NK-92 (cell line): ENCODE measurements around the gene TSPAN11.
"Not testable (repeated sequence)": the region's sequence is repeated elsewhere in the genome, so short reads cannot be mapped to it uniquely, and the experiment has no call there.

Experiments
- DNase-seq: peaks from one replicate; lab custom pipeline; 2025; ENCODE audit not compliant: unreplicated experiment; lab: John Stamatoyannopoulos, UW

Gene TSPAN11

GRCh38 chr12:31017535-31017934, 91.0 kb downstream of the TSPAN11 start:
- DNase-seq: no peak

- DNase-seq: no peak
Observed at GRCh38 chr12:31018106-31018789, 91.7 kb downstream of the TSPAN11 start.

DNA sequence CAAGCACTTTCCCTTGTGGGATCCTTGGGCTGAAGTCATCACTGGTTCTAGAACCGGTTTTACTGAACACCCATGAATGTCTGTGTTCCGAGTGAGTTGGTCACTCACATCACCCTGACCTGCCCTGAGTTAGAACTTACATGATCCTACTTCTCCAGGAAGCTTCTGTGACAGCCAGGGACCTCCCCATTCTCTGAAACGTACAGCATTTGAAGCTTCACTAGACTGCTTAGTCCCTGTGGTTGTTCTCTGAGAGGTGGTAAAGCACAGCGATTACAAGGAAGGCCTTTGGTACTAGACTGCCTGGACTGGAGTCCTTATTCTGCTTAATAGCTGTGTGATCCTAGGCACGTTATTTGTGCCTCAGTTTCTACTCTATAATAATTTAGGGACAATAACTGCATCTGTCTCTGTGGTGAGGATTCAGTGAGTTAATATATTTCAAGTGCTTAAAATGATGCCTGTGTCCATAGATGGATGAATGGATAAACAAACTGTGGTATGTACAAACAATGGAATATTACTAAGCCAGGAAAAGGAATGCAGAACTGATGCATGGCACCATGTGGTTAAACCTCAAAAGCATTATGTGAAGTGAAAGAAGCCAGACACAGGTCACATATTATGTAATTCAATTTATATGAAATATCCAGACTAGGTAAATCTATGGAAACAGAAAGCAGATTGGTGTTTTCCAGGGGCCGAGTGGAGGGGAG, 92.4 kb downstream of the TSPAN11 start:
- DNase-seq: no peak

GRCh38 chr12:31019561-31019960, 93.0 kb downstream of the TSPAN11 start:
- no peak for DNase-seq

DNA sequence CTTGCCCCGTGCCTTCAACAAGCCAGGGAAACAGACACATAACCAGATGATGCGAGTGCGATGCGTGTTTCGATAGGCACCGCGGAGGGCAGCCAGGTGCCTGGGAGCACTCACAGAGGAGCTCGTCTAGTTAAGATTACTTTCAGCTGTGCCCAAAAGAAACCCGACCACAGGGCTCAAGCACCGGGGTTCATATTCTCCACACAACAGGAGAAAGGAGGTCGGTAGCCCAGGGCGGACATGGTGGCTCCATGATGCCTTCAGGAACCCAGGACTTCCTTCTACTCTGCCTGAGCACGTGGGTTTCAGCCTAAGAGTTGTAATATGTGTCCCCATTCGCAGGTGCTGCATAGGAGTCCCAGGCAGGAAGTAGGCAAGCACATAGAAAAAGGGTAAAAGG, 93.4 kb downstream of the TSPAN11 start:
- no peak for DNase-seq

DNA sequence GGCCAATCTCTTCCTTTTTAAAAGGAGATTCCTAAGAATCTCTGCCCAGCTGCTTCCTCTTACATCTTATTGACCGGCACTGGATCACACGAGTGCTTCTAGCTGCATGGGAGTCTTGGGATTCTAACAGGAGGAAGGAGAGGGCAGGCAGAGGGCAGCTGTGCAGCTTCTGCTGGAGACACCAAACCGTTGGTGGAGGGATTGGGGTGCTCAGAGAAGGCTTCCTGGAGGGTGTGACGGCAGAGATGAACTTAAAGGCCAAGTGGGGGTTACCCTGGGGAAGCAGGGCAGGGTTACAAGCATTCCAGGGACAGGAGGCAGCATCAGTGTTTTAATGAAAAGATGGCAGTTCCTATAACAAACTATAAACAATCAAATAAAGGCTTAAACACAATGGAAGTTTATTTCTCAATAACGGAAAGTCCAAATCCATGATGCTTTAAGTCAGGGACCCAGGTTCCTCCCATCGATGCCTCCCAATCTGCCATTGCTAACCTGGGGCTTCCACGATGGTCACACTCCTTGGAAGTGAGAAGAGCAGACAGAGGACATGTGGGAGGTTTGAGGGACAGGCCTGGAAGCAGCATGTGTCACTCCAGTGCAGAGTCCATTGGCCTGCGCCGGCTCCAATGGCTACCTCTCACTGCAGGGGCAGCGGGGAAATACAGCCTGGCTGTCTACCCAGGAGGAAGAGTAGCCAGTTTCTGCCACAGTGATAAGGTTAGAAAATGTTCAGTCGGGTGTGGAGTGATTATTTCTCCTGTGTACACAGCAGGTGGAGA, 94.0 kb downstream of the TSPAN11 start:
- no peak for DNase-seq

- DNase-seq: no peak
Observed at GRCh38 chr12:31021181-31021580, 94.6 kb downstream of the TSPAN11 start.

DNA sequence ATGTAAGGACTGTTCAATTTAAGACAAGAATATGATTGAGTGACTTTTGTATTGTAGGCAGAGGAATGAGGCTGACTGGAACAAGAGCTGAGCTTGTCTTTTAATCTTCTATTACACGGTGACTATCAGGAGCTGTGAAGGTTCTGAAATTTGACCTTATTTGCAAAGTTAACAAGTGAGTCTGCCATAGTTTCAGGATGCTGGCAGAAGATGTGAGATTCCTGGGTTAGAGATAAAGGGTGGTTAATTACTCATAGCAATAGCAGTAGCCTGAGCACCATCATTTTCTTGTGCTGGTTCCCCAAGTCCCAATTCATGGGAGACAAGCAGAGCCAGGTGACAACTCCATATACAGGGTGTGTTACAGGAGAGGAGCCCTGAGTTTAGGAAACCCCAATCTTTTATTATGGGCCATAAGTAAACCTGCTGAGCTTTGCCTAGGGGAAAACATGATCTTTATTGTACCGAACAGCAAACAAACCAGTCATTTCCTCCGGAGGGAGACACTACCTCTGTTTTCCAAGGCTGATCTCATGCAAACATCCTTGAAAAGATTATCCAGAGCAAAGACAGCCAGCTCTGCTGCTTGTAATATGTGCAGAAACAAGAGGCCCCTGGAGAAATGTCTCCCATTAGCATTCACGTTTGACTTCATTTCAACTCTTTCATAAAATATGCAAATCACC, 95.4 kb downstream of the TSPAN11 start:
- DNase-seq: no peak

- no peak for DNase-seq
Observed at GRCh38 chr12:31023271-31023724, 96.8 kb downstream of the TSPAN11 start.

GRCh38 chr12:31026202-31026601, 99.7 kb downstream of the TSPAN11 start:
- no peak for DNase-seq

GRCh38 chr12:31027006-31027405, 100.5 kb downstream of the TSPAN11 start:
- not testable (repeated sequence) for DNase-seq

- DNase-seq: no peak
Observed at GRCh38 chr12:31029468-31029867, 102.9 kb downstream of the TSPAN11 start.

DNA sequence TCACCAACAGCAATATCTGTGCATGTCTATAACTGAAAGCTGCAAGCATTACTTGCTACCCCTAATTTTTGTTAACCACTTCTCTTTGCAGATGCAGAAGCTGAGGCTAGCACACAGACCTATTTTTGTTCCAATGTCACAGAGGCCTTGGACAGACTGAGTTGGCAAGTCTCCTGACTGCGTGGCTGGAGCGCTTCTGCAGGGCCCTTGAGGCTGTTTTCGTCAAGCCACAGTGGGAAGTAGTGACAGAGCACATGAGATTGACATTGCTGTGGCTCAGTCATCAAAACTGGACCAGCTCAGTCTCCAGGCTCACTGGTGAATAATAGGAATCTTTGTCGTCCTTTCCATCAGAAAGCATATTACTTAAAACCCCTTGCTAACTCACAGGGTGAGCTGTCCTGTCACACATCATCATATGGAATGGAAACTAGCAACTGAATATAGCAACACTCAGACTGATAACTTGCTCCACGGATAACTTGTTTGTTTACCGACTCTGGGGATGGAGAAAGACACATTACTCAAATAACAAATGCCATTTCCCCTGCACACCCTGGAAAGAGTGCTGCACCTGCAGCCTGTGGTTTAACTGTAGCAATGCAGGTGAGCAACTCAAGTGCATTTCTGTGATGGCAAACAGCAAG, 103.5 kb downstream of the TSPAN11 start:
- no peak for DNase-seq

GRCh38 chr12:31031951-31032335, 105.4 kb downstream of the TSPAN11 start:
- no peak for DNase-seq

- no peak for DNase-seq
Observed at GRCh38 chr12:31033146-31033545, 106.6 kb downstream of the TSPAN11 start.

GRCh38 chr12:31033681-31034080, 107.1 kb downstream of the TSPAN11 start:
- DNase-seq: no peak

GRCh38 chr12:31034372-31034771, 107.8 kb downstream of the TSPAN11 start:
- DNase-seq: no peak

DNA sequence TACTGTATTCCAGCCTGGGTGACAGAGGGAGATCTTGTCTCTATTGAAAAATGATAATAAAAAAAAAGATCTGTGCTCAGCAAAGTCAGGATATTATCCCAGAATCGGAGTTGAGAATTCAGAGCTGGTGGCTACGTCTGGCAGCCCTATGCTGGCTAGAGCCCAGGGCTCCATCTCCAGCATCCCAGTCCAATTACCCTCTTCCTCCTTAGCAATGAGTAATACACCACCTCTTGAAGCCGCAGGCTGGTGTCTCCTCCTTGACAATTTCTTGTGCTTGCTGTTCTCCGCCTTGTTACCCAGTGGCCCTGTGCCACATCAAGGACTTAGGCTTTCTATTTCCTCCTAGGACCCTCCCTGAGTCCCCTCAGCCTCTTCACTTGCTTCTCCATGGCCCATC, 108.7 kb downstream of the TSPAN11 start:
- no peak for DNase-seq

- no peak for DNase-seq
Observed at GRCh38 chr12:31035967-31036665, 109.6 kb downstream of the TSPAN11 start.

DNA sequence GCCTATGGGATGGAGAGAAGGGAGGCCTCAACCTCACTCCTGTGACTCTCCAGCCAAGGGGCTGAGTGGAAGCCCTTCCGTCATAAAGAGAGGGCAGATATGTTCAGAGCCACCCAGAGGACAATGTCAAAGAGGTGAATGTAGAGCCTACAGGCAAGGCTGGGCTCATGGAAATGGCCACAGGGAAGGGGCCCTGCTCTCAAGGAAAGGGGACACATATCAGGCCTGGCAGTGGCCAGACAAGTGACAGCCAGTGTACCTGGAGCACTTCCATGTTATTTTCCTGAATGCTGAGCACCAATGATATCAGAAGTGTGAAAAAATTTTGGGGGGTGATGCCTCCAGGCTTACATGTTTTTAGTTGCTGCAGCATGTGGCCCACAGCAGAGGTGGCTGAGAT, 110.5 kb downstream of the TSPAN11 start:
- DNase-seq: no peak
